Fibroblast of lung (primary cell): ENCODE data around the gene ASB4. TPM values are rescaled to one million over a fixed set of nuclear protein-coding genes. Genes with fewer than 3 reads are reported as not detected.
A peak's percentile ranks its signal among the peaks of the same experiment; 100 is the strongest.

Experiments used
- DNase-seq, 2 donors: peaks; one replicate each; pipeline versions ENCODE4 v3.0.0 to v3.0.0-alpha.2; 2010; ENCODE audit warnings: low read depth in 2 of 2
- H2AFZ ChIP-seq: 2 replicates; pipeline ENCODE4 v1.5.1; 2012; ENCODE audit warnings: low read length, control low read depth, inconsistent platforms
- H3K27ac ChIP-seq: 2 replicates; pipeline ENCODE4 v1.5.1; 2011; ENCODE audit warnings: low read length, control low read depth; ENCODE audit not compliant: insufficient read depth
- H3K27me3 ChIP-seq: 2 replicates; pipeline ENCODE4 v1.5.1; 2011; ENCODE audit warnings: mild to moderate bottlenecking, low read length; ENCODE audit not compliant: control insufficient read depth, insufficient read depth
- H3K36me3 ChIP-seq: 2 replicates; pipeline ENCODE4 v1.5.1; 2011; ENCODE audit warnings: low read length; ENCODE audit not compliant: control insufficient read depth, insufficient read depth
- H3K4me1 ChIP-seq: 2 replicates; pipeline ENCODE4 v1.5.1; 2011; ENCODE audit warnings: low read length; ENCODE audit not compliant: control insufficient read depth, insufficient read depth; ENCODE audit errors: extremely low read depth
- H3K4me2 ChIP-seq: 2 replicates; pipeline ENCODE4 v1.5.1; 2011; ENCODE audit warnings: low read length, control low read depth; ENCODE audit not compliant: insufficient read depth; ENCODE audit errors: extremely low read depth
- H3K4me3 ChIP-seq, 4 experiments: fragments of 200-600 bp in 1 of 4; sonication (generic) in 1 of 4; replicated peaks in 1 of 4; 2 replicates each; pipeline ENCODE4 v1.5.1; 2011 to 2016; ENCODE audit warnings: low read length in 4 of 4, low read depth in 3 of 4, mild to moderate bottlenecking in 3 of 4, control low read depth in 2 of 4, inconsistent platforms in 1 of 4, mixed read lengths in 1 of 4; ENCODE audit not compliant: insufficient read depth in 1 of 4; ENCODE audit errors: control extremely low read depth in 1 of 4
- H3K79me2 ChIP-seq: 2 replicates; pipeline ENCODE4 v1.5.1; 2012; ENCODE audit warnings: mild to moderate bottlenecking, low read length, inconsistent platforms; ENCODE audit not compliant: control insufficient read depth, insufficient read depth
- H3K9ac ChIP-seq: 2 replicates; pipeline ENCODE4 v1.5.1; 2011; ENCODE audit warnings: mild to moderate bottlenecking, low read length, control low read depth; ENCODE audit not compliant: insufficient read depth
- H3K9me3 ChIP-seq: 2 replicates; pipeline ENCODE4 v1.5.1; 2012; ENCODE audit warnings: low read depth, low read length; ENCODE audit not compliant: control insufficient read depth, insufficient read depth
- H4K20me1 ChIP-seq: 2 replicates; pipeline ENCODE4 v1.5.1; 2011; ENCODE audit warnings: low read length; ENCODE audit not compliant: control insufficient read depth, insufficient read depth; ENCODE audit errors: extremely low read depth
- EZH2 ChIP-seq: IDR thresholded peaks from 2 replicates; pipeline ENCODE4 v1.5.1; 2012; ENCODE audit warnings: low read length, control low read depth, mild to moderate bottlenecking; ENCODE audit errors: missing control alignments
- polyA plus RNA-seq, 2 donors: library from polyadenylated mRNA; depleted of rRNA in 1 of 2; stranded (reverse) in 1 of 2; unstranded in 1 of 2; fragments of >200 nt; gene quantifications; 2 replicates each; pipeline ENCODE4 v1.2.1, GENCODE V29; 2011 to 2012; ENCODE audit warnings: missing spikeins in 1 of 2
- total RNA-seq: library from RNA; depleted of rRNA; stranded (reverse); fragments of >200 nt; gene quantifications from 2 replicates; pipeline ENCODE4 v1.2.1, GENCODE V29; 2014
- TF ChIP-seq, protein P1 (sequence below), 2 donors: IDR thresholded peaks in 1 of 2; conservative IDR thresholded peaks in 1 of 2; 1 replicate in 1 of 2; 2 replicates in 1 of 2; pipeline ENCODE4 v1.5.1; 2011 to 2012; ENCODE audit warnings: low read length in 2 of 2, control low read depth in 1 of 2, inconsistent platforms in 1 of 2, low read depth in 1 of 2, mild to moderate bottlenecking in 1 of 2

The ASB4 gene
- total and polyA plus RNA-seq, 2 donors (not counting 1 experiment from before 2014, with no cell fraction given) = not detected

DNA sequence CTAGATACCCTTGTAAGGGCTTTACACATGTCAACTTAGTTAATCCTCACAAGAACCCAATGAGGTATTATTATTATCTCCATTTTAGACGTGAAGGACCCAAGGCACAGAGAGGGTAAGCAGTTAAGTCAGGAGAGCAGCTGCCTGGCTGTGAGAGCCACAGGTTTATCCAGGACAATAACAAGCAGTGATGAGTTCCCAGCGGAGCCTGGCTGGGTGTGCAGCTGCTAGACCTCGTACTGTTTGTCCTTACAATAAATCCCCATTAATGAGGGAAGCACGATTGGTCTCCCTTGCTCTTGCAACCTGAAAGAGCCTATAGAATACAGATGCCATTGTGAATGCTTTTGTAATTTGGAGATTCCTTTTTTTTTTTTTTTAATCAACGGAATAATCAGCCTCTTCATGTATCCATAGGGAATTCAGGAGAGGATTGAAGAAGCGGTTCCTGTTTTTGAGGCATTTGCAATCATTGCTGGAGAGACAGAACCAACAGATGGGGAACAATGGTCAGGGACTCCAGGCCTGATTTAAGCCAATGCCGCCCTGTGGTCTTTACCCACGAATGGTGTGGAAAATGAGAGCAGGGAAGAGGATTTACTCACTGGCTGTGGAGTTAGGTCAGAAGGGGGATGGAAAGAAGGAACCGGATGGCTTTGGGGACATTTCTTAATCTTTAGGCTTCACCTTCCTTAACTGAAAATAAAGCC is 12.3 kb upstream of the ASB4 start:
- no peaks in the 10 kb centered on the region for H3K4me1 ChIP-seq
- no peak overlapping the region for H2AFZ ChIP-seq
- H3K27ac ChIP-seq = no peak overlapping the region
- no peaks in the 10 kb centered on the region for H3K79me2 ChIP-seq
- H3K4me3 ChIP-seq = no peak overlapping the region
- H3K9me3 ChIP-seq = no peaks in the 10 kb centered on the region
- no peak for TF ChIP-seq EZH2
- TF ChIP-seq, protein P1, sequence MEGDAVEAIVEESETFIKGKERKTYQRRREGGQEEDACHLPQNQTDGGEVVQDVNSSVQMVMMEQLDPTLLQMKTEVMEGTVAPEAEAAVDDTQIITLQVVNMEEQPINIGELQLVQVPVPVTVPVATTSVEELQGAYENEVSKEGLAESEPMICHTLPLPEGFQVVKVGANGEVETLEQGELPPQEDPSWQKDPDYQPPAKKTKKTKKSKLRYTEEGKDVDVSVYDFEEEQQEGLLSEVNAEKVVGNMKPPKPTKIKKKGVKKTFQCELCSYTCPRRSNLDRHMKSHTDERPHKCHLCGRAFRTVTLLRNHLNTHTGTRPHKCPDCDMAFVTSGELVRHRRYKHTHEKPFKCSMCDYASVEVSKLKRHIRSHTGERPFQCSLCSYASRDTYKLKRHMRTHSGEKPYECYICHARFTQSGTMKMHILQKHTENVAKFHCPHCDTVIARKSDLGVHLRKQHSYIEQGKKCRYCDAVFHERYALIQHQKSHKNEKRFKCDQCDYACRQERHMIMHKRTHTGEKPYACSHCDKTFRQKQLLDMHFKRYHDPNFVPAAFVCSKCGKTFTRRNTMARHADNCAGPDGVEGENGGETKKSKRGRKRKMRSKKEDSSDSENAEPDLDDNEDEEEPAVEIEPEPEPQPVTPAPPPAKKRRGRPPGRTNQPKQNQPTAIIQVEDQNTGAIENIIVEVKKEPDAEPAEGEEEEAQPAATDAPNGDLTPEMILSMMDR (conservative IDR thresholded peaks at IDR 0.05 in 1 of 2, IDR thresholded peaks at IDR 0.05 in 1 of 2; ENCODE audit: low read depth in 1 of 2, low read length in 2 of 2) = no peak
- no peaks in the 10 kb centered on the region for H4K20me1 ChIP-seq
- DNase-seq = no peak
- H3K9ac ChIP-seq = no peak overlapping the region
- no peaks in the 10 kb centered on the region for H3K36me3 ChIP-seq
- no peak overlapping the region for H3K4me2 ChIP-seq
- no peaks in the 10 kb centered on the region for H3K27me3 ChIP-seq

GRCh38 chr7:95476072-95476847 is 9.5 kb upstream of the ASB4 start:
- no peaks in the 10 kb centered on the region for H3K36me3 ChIP-seq
- peak in 1 of 2 donors; percentile 6 for DNase-seq
- no peak overlapping the region for H3K4me3 ChIP-seq
- TF ChIP-seq, protein P1 (conservative IDR thresholded peaks at IDR 0.05 in 1 of 2, IDR thresholded peaks at IDR 0.05 in 1 of 2; ENCODE audit: low read depth in 1 of 2, low read length in 2 of 2) = no peak
- no peak for TF ChIP-seq EZH2
- no peak overlapping the region for H2AFZ ChIP-seq
- no peak overlapping the region for H3K4me2 ChIP-seq
- H3K27ac ChIP-seq = no peak overlapping the region
- no peaks in the 10 kb centered on the region for H4K20me1 ChIP-seq
- no peaks in the 10 kb centered on the region for H3K4me1 ChIP-seq
- H3K27me3 ChIP-seq = no peaks in the 10 kb centered on the region
- no peaks in the 10 kb centered on the region for H3K79me2 ChIP-seq
- no peaks in the 10 kb centered on the region for H3K9me3 ChIP-seq
- H3K9ac ChIP-seq = no peak overlapping the region

DNA sequence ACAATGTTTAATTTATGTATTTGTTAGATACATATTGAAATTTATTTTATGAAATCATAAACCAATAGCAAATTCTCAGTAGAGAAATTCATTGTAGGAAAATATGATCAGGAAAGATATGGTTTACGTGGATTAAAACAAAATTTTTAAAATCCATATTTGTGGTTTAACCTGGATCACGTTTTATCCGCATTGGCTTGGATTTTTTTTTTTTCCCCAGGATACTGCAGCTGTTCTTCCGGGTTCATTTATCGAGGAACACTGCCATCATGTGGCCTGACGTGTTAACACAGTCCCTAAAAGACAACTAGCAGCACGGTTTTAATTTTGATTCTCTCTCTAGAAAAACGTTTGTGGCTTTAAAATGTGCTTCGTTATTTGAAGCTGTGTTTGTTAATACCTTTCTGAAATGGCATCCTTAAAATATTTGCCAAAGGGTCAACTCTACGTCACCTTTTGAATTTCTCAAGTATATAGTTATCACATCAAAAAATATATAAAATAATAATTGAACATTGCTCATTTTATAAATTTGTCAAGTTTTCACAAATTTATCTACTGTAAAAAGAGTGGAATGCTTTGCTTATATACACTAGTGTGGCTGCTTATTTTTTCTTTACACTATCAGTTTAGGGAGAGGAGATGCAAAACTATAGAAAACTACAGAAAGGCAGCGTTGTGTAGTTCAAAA is 8.7 kb upstream of the ASB4 start:
- peak; percentile 59 to 83 for DNase-seq
- Histone ChIP-seq H3K9ac (no peak overlapping the region), H3K27ac (no peak overlapping the region), H3K4me2 (peak overlapping the region; percentile 27), H3K4me1 (no peaks in the 10 kb centered on the region), H3K79me2 (no peaks in the 10 kb centered on the region), H2AFZ (no peak overlapping the region), H4K20me1 (no peaks in the 10 kb centered on the region), H3K9me3 (no peaks in the 10 kb centered on the region), H3K27me3 (no peaks in the 10 kb centered on the region), H3K36me3 (no peaks in the 10 kb centered on the region), H3K4me3 (no peak overlapping the region)
- no peak for TF ChIP-seq EZH2
- TF ChIP-seq, protein P1 (conservative IDR thresholded peaks at IDR 0.05 in 1 of 2, IDR thresholded peaks at IDR 0.05 in 1 of 2; ENCODE audit: low read depth in 1 of 2, low read length in 2 of 2) = peak; percentile 74 to 83
